ENCODE results near the gene SYT3.
"Not testable (repeated sequence)": the region's sequence is repeated elsewhere in the genome, so short reads cannot be mapped to it uniquely, and the experiment has no call there.

DNA sequence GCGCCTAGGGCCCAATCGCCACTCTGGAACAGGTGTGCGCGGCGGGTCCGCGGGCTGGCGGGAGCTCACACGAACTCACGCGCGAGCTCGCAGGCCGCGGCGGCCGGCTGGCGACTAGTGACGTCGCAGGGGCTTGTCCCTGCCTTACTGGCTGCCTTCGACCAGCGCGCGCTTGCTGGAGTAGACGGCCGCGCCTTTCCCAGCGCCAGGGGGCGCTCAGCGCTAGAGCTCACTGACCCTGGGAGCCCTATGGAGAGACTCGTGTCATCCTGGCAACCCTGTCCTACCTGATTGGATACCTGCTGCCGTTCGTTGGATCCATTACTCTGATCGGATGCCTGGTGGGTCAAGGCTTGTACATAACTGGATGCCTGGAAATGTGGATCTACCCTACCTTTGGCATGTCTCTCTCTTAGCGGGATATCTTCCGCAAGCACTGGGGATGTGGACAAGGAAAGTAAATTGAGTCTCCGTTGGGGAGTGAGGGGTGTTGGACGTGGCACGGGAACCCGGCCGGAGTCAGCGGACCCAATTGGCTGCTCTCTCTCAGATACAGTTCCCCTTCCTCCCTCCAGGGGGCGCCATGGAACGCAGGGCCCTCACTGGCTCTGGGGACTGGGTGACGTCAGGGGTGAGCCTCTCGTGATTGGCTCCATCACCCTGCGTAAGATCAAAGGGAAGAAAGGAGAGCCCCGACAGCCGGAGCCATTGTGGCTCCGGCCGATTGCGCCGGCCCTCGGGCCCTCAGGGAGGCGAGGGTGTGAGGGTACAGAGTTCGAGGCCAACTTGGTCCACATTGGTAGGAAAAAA lies 35.2 kb downstream of the SYT3 start:
- TF ChIP-seq POLR2A (IDR thresholded peaks at IDR 0.05): not testable (repeated sequence)
- TF ChIP-seq, protein P1, sequence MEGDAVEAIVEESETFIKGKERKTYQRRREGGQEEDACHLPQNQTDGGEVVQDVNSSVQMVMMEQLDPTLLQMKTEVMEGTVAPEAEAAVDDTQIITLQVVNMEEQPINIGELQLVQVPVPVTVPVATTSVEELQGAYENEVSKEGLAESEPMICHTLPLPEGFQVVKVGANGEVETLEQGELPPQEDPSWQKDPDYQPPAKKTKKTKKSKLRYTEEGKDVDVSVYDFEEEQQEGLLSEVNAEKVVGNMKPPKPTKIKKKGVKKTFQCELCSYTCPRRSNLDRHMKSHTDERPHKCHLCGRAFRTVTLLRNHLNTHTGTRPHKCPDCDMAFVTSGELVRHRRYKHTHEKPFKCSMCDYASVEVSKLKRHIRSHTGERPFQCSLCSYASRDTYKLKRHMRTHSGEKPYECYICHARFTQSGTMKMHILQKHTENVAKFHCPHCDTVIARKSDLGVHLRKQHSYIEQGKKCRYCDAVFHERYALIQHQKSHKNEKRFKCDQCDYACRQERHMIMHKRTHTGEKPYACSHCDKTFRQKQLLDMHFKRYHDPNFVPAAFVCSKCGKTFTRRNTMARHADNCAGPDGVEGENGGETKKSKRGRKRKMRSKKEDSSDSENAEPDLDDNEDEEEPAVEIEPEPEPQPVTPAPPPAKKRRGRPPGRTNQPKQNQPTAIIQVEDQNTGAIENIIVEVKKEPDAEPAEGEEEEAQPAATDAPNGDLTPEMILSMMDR (IDR thresholded peaks at IDR 0.05): not testable (repeated sequence)

All from upper lobe of left lung (tissue), 4 donors.